A673 (cell line): ENCODE measurements around the gene TRIP10. TPM values are rescaled to one million over a fixed set of nuclear protein-coding genes. Genes with fewer than 3 reads are reported as not detected.

Source experiments
- BruUV-seq: library from RNA; stranded (reverse); fragments of 400-500 nt; replicated peaks from 2 replicates; lab custom pipeline; 2021; lab: Mats Ljungman, UMichigan
- CTCF ChIA-PET: fragments of 300-600 bp; sonication (Branson Sonifier 250); formaldehyde crosslinking; loops from one replicate; lab custom pipeline; 2022; ENCODE audit warnings: antibody characterized with exemption; lab: Charles Lee
- POLR2A ChIA-PET: fragments of 300-600 bp; sonication (Branson Sonifier 250); formaldehyde crosslinking; loops from one replicate; lab custom pipeline; 2022; ENCODE audit warnings: antibody characterized with exemption; ENCODE audit not compliant: low non-redundant PET; lab: Charles Lee
- DNase-seq: peaks from one replicate; pipeline ENCODE4 v3.0.0-alpha.2; 2015; ENCODE audit warnings: low spot score
- H3K27ac ChIP-seq: fragments of 200-600 bp; sonication (generic); 2 replicates; pipeline ENCODE4 v1.5.1; 2016; ENCODE audit warnings: mixed run types, low read depth, mild to moderate bottlenecking, mixed read lengths, antibody characterized with exemption, low read length; ENCODE audit not compliant: poor library complexity, severe bottlenecking
- H3K27me3 ChIP-seq: fragments of 200-600 bp; sonication (generic); replicated peaks from 2 replicates; pipeline ENCODE4 v1.6.1; 2017; ENCODE audit warnings: mixed run types, low read depth, mild to moderate bottlenecking, mixed read lengths, antibody characterized with exemption, low read length; ENCODE audit not compliant: insufficient read depth, poor library complexity
- H3K36me3 ChIP-seq: fragments of 200-600 bp; sonication (generic); 2 replicates; pipeline ENCODE4 v1.6.1; 2016; ENCODE audit warnings: mixed run types, mild to moderate bottlenecking, mixed read lengths, antibody characterized with exemption, low read length; ENCODE audit not compliant: insufficient read depth, poor library complexity, severe bottlenecking
- H3K4me1 ChIP-seq: fragments of 200-600 bp; sonication (generic); 2 replicates; pipeline ENCODE4 v1.6.1; 2017; ENCODE audit warnings: mixed run types, mild to moderate bottlenecking, mixed read lengths, antibody characterized with exemption, low read length; ENCODE audit not compliant: insufficient read depth, poor library complexity, severe bottlenecking
- H3K4me3 ChIP-seq: fragments of 200-600 bp; sonication (generic); 2 replicates; pipeline ENCODE4 v1.5.1; 2016; ENCODE audit warnings: low read depth, mixed run types, mild to moderate bottlenecking, mixed read lengths, low read length; ENCODE audit not compliant: poor library complexity, severe bottlenecking
- H3K9me3 ChIP-seq: fragments of 200-600 bp; sonication (generic); 2 replicates; pipeline ENCODE4 v1.6.1; 2016; ENCODE audit warnings: mixed run types, low read depth, mild to moderate bottlenecking, mixed read lengths, antibody characterized with exemption, low read length; ENCODE audit not compliant: poor library complexity, severe bottlenecking
- CTCF ChIP-seq: fragments of 300-800, 200-600 bp; sonication (generic); conservative IDR thresholded peaks from 2 replicates; pipeline ENCODE4 v1.5.1; 2017; ENCODE audit warnings: low read depth, mild to moderate bottlenecking, antibody characterized with exemption, low read length, moderate library complexity, mixed read lengths
- EZH2 ChIP-seq: fragments of 200-600 bp; sonication (generic); IDR thresholded peaks from 2 replicates; pipeline ENCODE4 v1.6.1; 2017; ENCODE audit warnings: borderline replicate concordance, low read depth, mild to moderate bottlenecking, mixed read lengths, antibody characterized with exemption, low read length; ENCODE audit not compliant: poor library complexity, severe bottlenecking
- intact Hi-C: fragments of 100-400 bp; cut with micrococcal nuclease; formaldehyde crosslinking; loops from one replicate; pipeline ENCODE4 v1.10.0; 2022; ENCODE audit not compliant: unreplicated experiment
- total RNA-seq: library from RNA; stranded (reverse); gene quantifications from 2 replicates; pipeline ENCODE4 v1.2.3, GENCODE V29; 2021

The TRIP10 gene
- total RNA-seq, 1 experiment from 2014 or later = 70.2 TPM

GRCh38 chr19:6725513-6726231 lies 13.8 kb upstream of the TRIP10 start:
- Histone ChIP-seq H3K4me3 (no peak overlapping the region), H3K27ac (no peak overlapping the region), H3K36me3 (no peaks in the 10 kb centered on the region), H3K27me3 (no peaks in the 10 kb centered on the region), H3K9me3 (no peaks in the 10 kb centered on the region), H3K4me1 (peaks cover 4% of the 10 kb centered on the region)
- BruUV-seq = no TSS peak
- DNase-seq = no peak
- intact Hi-C loops = no loop called here
- TF ChIP-seq CTCF = no peak
- no peak for TF ChIP-seq EZH2
- ChIA-PET CTCF (no interaction called here), POLR2A (no interaction called here)

DNA sequence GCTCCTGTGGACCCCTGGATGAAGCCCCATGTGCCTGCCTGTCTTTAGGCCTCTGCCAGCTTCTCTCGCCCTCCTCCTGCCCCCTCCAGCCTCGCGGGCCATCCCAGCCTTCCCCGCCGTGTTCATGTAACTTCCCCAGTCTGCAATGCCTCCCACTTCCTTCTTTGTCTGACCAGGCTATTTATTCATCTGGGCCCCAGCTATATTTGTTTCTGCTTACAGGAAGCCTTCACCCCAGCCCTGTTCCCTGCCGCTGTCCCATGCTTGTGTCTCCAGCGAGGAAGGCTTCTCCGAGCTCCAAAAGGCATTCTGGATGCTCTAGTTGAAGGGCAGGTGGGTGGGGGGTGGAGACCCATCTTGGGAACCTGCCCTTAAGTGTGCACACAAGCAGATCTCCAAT lies 11.1 kb upstream of the TRIP10 start:
- ChIA-PET POLR2A (no interaction called here), CTCF (no interaction called here)
- H3K27ac ChIP-seq = no peak overlapping the region
- BruUV-seq = no TSS peak
- TF ChIP-seq EZH2 = no peak
- no peak for TF ChIP-seq CTCF
- H3K4me3 ChIP-seq = no peak overlapping the region
- no peaks in the 10 kb centered on the region for H3K27me3 ChIP-seq
- no peaks in the 10 kb centered on the region for H3K36me3 ChIP-seq
- no peaks in the 10 kb centered on the region for H3K4me1 ChIP-seq
- DNase-seq = no peak
- intact Hi-C loops = no loop called here
- H3K9me3 ChIP-seq = no peaks in the 10 kb centered on the region

DNA sequence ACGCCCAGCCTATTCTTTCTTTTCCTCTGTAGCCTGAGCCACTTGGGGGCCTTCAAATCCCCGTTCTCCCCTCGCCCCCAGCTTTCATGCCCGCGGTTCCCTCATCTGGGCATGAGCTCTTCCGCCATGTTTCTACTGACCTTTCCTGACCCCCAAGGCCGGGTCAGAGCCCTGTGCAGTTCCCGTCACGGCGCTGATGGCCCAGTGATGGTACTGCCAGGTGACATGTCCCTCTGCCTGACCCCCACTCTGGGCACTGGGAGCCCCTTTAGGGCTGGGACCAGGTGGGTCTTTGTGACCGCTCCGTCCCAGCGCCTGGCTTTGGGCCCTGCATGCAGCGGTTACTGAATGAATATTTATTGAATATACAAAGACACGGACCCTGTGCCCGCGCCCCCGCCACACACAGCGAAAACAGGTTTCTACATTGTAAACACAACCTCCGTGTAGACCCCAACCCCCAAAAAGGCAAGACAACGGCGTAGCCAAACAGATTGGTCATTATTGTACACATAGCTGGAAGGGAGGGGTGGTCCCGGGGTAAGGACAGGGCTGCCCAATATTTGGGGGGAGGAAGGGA lies 9.8 kb upstream of the TRIP10 start:
- no peak for DNase-seq
- intact Hi-C loops = no loop called here
- TF ChIP-seq EZH2 (no peak), CTCF (no peak)
- Histone ChIP-seq H3K4me1 (no peaks in the 10 kb centered on the region), H3K36me3 (no peaks in the 10 kb centered on the region), H3K27me3 (no peaks in the 10 kb centered on the region), H3K4me3 (no peak overlapping the region), H3K27ac (no peak overlapping the region), H3K9me3 (no peaks in the 10 kb centered on the region)
- ChIA-PET POLR2A (no interaction called here), CTCF (no interaction called here)
- no TSS peak for BruUV-seq
